Measurements from ENCODE around the gene WWC1. TPM values are rescaled to one million over a fixed set of nuclear protein-coding genes. Genes with fewer than 3 reads are reported as not detected.

Gene WWC1
- total and polyA plus RNA-seq, 9 of the 15 experiments (the other 6 are each of a cell fraction or from before 2014, with no cell fraction given) = under 0.01 to 0.54 (median 0.42) TPM; not detected in 6

DNA sequence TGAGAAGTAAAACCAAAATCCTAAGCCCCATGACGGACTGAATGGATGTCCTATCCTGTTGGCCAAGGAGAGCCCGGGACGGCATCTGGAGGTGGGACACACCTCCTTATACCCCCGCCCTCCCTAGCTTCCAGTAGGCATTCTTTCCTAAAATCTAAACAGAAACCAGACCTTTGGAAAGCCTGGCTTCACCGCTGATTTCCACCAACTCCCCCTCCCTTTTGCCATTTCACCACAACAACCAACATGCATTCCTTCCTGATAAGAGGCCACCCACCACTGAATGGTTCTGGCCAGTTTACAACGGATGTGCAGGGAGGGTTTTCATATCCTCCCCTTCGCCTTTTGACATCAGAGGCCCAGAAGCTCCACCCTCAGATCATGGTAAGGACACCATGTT is 185.6 kb downstream of the WWC1 start (continued):
- TF ChIP-seq, protein P1, sequence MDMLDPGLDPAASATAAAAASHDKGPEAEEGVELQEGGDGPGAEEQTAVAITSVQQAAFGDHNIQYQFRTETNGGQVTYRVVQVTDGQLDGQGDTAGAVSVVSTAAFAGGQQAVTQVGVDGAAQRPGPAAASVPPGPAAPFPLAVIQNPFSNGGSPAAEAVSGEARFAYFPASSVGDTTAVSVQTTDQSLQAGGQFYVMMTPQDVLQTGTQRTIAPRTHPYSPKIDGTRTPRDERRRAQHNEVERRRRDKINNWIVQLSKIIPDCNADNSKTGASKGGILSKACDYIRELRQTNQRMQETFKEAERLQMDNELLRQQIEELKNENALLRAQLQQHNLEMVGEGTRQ (CRISPR knock-in tag; IDR thresholded peaks at IDR 0.05) = no peak
- no peak for TF ChIP-seq GABPA (tag; conservative IDR thresholded peaks at IDR 0.05; ENCODE audit: low read depth)
- TF ChIP-seq, protein P2, sequence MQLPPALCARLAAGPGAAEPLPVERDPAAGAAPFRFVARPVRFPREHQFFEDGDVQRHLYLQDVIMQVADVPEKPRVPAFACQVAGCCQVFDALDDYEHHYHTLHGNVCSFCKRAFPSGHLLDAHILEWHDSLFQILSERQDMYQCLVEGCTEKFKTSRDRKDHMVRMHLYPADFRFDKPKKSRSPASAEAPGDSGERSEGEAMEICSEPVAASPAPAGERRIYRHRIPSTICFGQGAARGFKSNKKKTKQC (CRISPR knock-in tag; IDR thresholded peaks at IDR 0.05) = no peak

DNA sequence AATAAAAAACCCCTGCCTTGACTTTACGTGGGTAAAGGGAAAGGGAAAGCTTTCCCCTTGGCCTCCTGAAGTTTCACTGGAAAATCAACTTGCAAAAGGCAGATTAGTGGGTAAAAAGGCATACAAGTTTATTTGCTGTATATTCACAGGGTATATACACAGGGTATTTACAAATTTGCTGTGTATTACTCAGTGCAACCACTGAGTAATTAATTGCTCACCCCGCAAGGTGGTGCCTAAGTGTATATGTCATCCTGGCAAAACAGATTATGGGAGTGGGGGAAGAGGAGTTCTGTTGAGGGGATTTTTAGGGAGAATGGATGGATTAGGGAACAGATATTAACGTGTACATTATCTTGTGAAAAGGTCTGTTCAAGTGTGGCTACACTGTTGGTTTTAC is 187.7 kb downstream of the WWC1 start:
- no peak overlapping the region for H3K4me3 ChIP-seq
- ChIA-PET CTCF (ENCODE audit: low intra/inter-chr PET ratio) (no interaction called here), POLR2A (no interaction called here)
- WGBS (ENCODE audit: insufficient coverage, low coverage, missing lambda C conversion rate) = 43% methylated on average over 3 of the region's 3 CpGs
- H4K20me1 ChIP-seq (replicated peaks; ENCODE audit: control insufficient read depth, insufficient read depth, low read length) = no peaks in the 10 kb centered on the region
- H3K9me1 ChIP-seq (ENCODE audit: control insufficient read depth, insufficient read depth, low read length) = no peaks in the 10 kb centered on the region
- in situ Hi-C loops (cut with MboI) = no loop called here
- H3K9ac ChIP-seq (ENCODE audit: insufficient read depth in 1 of 2, low read depth in 2 of 2, low read length in 2 of 2) = no peak overlapping the region
- peaks cover 0 to 5% of the 10 kb centered on the region in 2 experiments; a peak in 1 of 5 replicates for H3K4me1 ChIP-seq (replicated peaks in 1 of 2; ENCODE audit: control insufficient read depth in 2 of 2, insufficient read depth in 2 of 2, low read length in 2 of 2)
- H2AFZ ChIP-seq (ENCODE audit: low read depth, low read length) = 0 out of 2 replicates have a peak overlapping the region, but pooled peaks have one; percentile 44
- H3K79me2 ChIP-seq (ENCODE audit: control insufficient read depth, insufficient read depth, low read length) = no peaks in the 10 kb centered on the region
- no peaks in the 10 kb centered on the region; a peak in 1 of 5 replicates for H3K27me3 ChIP-seq (ENCODE audit: control insufficient read depth in 2 of 2, insufficient read depth in 2 of 2, low read length in 2 of 2)
- intact Hi-C loops (cut with micrococcal nuclease) = no loop called here
- H3K9me3 ChIP-seq (replicated peaks; ENCODE audit: control insufficient read depth, insufficient read depth, low read depth, low read length) = no peaks in the 10 kb centered on the region
- no peak overlapping the region for H3K27ac ChIP-seq (ENCODE audit: extremely low read depth, low read depth, low read length)
- FAIRE-seq = no peak
- H3K4me2 ChIP-seq (ENCODE audit: insufficient read depth, low read length) = no peak overlapping the region
- TF ChIP-seq NRF1 (conservative IDR thresholded peaks at IDR 0.05 in 1 of 2, IDR thresholded peaks at IDR 0.05 in 1 of 2) = no peak
- TF ChIP-seq, protein P3, sequence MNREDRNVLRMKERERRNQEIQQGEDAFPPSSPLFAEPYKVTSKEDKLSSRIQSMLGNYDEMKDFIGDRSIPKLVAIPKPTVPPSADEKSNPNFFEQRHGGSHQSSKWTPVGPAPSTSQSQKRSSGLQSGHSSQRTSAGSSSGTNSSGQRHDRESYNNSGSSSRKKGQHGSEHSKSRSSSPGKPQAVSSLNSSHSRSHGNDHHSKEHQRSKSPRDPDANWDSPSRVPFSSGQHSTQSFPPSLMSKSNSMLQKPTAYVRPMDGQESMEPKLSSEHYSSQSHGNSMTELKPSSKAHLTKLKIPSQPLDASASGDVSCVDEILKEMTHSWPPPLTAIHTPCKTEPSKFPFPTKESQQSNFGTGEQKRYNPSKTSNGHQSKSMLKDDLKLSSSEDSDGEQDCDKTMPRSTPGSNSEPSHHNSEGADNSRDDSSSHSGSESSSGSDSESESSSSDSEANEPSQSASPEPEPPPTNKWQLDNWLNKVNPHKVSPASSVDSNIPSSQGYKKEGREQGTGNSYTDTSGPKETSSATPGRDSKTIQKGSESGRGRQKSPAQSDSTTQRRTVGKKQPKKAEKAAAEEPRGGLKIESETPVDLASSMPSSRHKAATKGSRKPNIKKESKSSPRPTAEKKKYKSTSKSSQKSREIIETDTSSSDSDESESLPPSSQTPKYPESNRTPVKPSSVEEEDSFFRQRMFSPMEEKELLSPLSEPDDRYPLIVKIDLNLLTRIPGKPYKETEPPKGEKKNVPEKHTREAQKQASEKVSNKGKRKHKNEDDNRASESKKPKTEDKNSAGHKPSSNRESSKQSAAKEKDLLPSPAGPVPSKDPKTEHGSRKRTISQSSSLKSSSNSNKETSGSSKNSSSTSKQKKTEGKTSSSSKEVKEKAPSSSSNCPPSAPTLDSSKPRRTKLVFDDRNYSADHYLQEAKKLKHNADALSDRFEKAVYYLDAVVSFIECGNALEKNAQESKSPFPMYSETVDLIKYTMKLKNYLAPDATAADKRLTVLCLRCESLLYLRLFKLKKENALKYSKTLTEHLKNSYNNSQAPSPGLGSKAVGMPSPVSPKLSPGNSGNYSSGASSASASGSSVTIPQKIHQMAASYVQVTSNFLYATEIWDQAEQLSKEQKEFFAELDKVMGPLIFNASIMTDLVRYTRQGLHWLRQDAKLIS (CRISPR knock-in tag; IDR thresholded peaks at IDR 0.05) = no peak
- no TSS peak for BruUV-seq (replicated peaks)
- no peak for DNase-seq (ENCODE audit: extremely low read depth in 1 of 4, low spot score in 3 of 4)
- ATAC-seq = no peak
- no peaks in the 10 kb centered on the region for H3K36me3 ChIP-seq (ENCODE audit: control insufficient read depth, insufficient read depth, low read length)

Measured in K562 (cell line).